Measurements from ENCODE around the gene ZNF486. TPM values are rescaled to one million over a fixed set of nuclear protein-coding genes. Genes with fewer than 3 reads are reported as not detected.
"Not testable (repeated sequence)": the region's sequence is repeated elsewhere in the genome, so short reads cannot be mapped to it uniquely, and the experiment has no call there.

ZNF486 gene
- total RNA-seq, 1 experiment from 2014 or later, result 21.1 TPM

DNA sequence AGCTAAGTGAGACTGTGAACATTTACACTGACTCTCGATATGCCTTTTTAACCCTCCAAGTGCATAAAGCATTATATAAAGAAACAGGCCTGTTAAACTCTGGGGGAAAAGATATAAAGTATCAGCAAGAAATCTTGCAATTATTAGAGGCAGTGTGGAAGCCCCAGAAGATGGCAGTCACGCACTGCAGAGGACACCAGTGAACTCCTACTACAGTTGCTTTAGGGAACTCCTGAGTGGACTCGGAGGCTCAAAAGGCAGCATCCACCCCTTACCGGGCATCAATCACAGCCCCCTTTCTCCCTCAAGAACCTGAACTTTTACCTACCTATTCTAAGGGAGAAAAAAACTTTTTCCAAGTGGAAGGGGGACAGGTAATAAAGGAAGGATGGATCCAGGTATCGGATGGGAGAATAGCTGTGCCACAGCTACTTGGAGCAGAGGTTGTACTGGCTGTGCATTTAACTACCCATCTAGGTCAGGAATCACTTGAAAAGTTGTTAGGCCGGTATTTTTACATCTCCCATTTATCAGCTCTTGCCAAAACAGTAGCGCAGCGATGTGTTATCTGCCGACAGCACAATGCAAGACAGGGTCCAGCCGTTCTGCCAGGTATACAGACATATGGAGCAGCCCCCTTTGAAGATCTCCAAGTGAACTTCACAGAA is 80.1 kb downstream of the ZNF486 start:
- no peaks in the 10 kb centered on the region for H3K23me2 ChIP-seq (ENCODE audit: insufficient read length, low read depth, low read length, poor library complexity, severe bottlenecking)
- H3K4me1 ChIP-seq (ENCODE audit: insufficient read depth, low read length), result no peaks in the 10 kb centered on the region; the same call in 1 of the 2 replicates
- H3K9ac ChIP-seq (ENCODE audit: extremely low read depth, insufficient read length, low read length), result no peak overlapping the region
- no peaks in the 10 kb centered on the region for H3K27me3 ChIP-seq (ENCODE audit: insufficient read depth, low read length)
- no CpG with 5 or more reads among the region's 10 CpGs for WGBS (ENCODE audit: extremely low coverage, insufficient read length, low lambda C conversion rate)
- H4K5ac ChIP-seq (ENCODE audit: insufficient read length, low read depth, low read length), result no peak overlapping the region
- DNase-seq, result peak; percentile 59
- no peak overlapping the region for H2AFZ ChIP-seq (ENCODE audit: low read length)
- no peak overlapping the region for H3K56ac ChIP-seq (ENCODE audit: insufficient read length, low read depth, low read length)
- H4K8ac ChIP-seq (replicated peaks; ENCODE audit: insufficient read length, low read depth, low read length), result no peak overlapping the region
- peaks cover 30 to 34% of the 10 kb centered on the region in 2 experiments for H3K4me1 Mint-ChIP-seq
- H2BK12ac ChIP-seq (ENCODE audit: insufficient read length, low read depth, low read length), result no peak overlapping the region
- peak; percentile 84 for TF ChIP-seq CTCF (conservative IDR thresholded peaks at IDR 0.05)
- no peak overlapping the region for H2BK20ac ChIP-seq (ENCODE audit: low read depth, low read length, poor library complexity, severe bottlenecking)
- H3K36me3 Mint-ChIP-seq (ENCODE audit: insufficient read depth in 1 of 3, low read depth in 3 of 3), result peaks cover 5 to 17% (median 8%) of the 10 kb centered on the region in 3 experiments
- H3K27ac ChIP-seq (ENCODE audit: insufficient read length, low read depth, low read length), result no peak overlapping the region
- H2BK120ac ChIP-seq (ENCODE audit: low read depth, low read length, poor library complexity, severe bottlenecking), result no peak overlapping the region
- no peaks in the 10 kb centered on the region for H3K79me1 ChIP-seq (ENCODE audit: insufficient read depth, low read depth, low read length, poor library complexity, severe bottlenecking)
- no peak overlapping the region for H4K91ac ChIP-seq (ENCODE audit: insufficient read length, low read depth, low read length)
- no peak overlapping the region for H3K4ac ChIP-seq (ENCODE audit: low read depth, low read length)
- H3K9me3 ChIP-seq (ENCODE audit: control insufficient read depth, low read depth, low read length), result no peaks in the 10 kb centered on the region
- peaks cover 12 to 16% of the 10 kb centered on the region in 2 experiments for H3K9me3 Mint-ChIP-seq
- H2AK5ac ChIP-seq (ENCODE audit: insufficient read length, low read length), result no peak overlapping the region
- H3K27ac Mint-ChIP-seq, result peak overlapping the region in 2 of 3 experiments; percentile 42 to 44; a peak in 2 of 7 replicates
- no peaks in the 10 kb centered on the region for H4K20me1 ChIP-seq (ENCODE audit: control insufficient read depth, insufficient read depth, insufficient read length)
- H3K4me3 Mint-ChIP-seq, result peak overlapping the region in 1 of 2 experiments; percentile 27; a peak in 1 of 5 replicates
- H3K18ac ChIP-seq (ENCODE audit: insufficient read length, low read depth, low read length), result no peak overlapping the region
- no peak overlapping the region for H3K4me2 ChIP-seq (ENCODE audit: insufficient read depth, insufficient read length, low read length)
- no peak overlapping the region for H3T11ph ChIP-seq (ENCODE audit: low read length)
- H3K23ac ChIP-seq (ENCODE audit: insufficient read length, low read depth, low read length), result no peak overlapping the region
- no peak overlapping the region for H3K14ac ChIP-seq (ENCODE audit: insufficient read depth, low read length)
- H2BK15ac ChIP-seq (ENCODE audit: low read depth, low read length), result no peak overlapping the region
- H3K27me3 Mint-ChIP-seq (ENCODE audit: low read depth), result no peaks in the 10 kb centered on the region; the same call in 1 of the 2 replicates
- H2BK5ac ChIP-seq (ENCODE audit: insufficient read length, low read length), result no peak overlapping the region
- H3K79me2 ChIP-seq (ENCODE audit: insufficient read depth, low read length), result no peaks in the 10 kb centered on the region

- peaks cover 30 to 38% of the 10 kb centered on the region in 2 experiments for H3K4me1 Mint-ChIP-seq
- H3K36me3 Mint-ChIP-seq (ENCODE audit: insufficient read depth in 1 of 3, low read depth in 3 of 3), result peaks cover 5 to 13% (median 8%) of the 10 kb centered on the region in 3 experiments
- no CpG with 5 or more reads among the region's 2 CpGs for WGBS (ENCODE audit: extremely low coverage, insufficient read length, low lambda C conversion rate)
Observed at GRCh38 chr19:20248258-20248657, 81.2 kb downstream of the ZNF486 start.

More at GRCh38 chr19:20248258-20248657, 81.2 kb downstream of the ZNF486 start:
- H2BK5ac ChIP-seq (ENCODE audit: insufficient read length, low read length); H4K8ac ChIP-seq (replicated peaks; ENCODE audit: insufficient read length, low read depth, low read length); H3K23ac ChIP-seq (ENCODE audit: insufficient read length, low read depth, low read length); H3K4me1 ChIP-seq (ENCODE audit: insufficient read depth, low read length); H2BK12ac ChIP-seq (ENCODE audit: insufficient read length, low read depth, low read length); H3K18ac ChIP-seq (ENCODE audit: insufficient read length, low read depth, low read length); H3K79me1 ChIP-seq (ENCODE audit: insufficient read depth, low read depth, low read length, poor library complexity, severe bottlenecking); H2AK5ac ChIP-seq (ENCODE audit: insufficient read length, low read length); H3K23me2 ChIP-seq (ENCODE audit: insufficient read length, low read depth, low read length, poor library complexity, severe bottlenecking); H3K27me3 Mint-ChIP-seq (ENCODE audit: low read depth); H3K9ac ChIP-seq (ENCODE audit: extremely low read depth, insufficient read length, low read length); H3K27me3 ChIP-seq (ENCODE audit: insufficient read depth, low read length); H2BK15ac ChIP-seq (ENCODE audit: low read depth, low read length); H4K5ac ChIP-seq (ENCODE audit: insufficient read length, low read depth, low read length); H3K14ac ChIP-seq (ENCODE audit: insufficient read depth, low read length); H3K79me2 ChIP-seq (ENCODE audit: insufficient read depth, low read length); H3K4ac ChIP-seq (ENCODE audit: low read depth, low read length); H2BK20ac ChIP-seq (ENCODE audit: low read depth, low read length, poor library complexity, severe bottlenecking); H2BK120ac ChIP-seq (ENCODE audit: low read depth, low read length, poor library complexity, severe bottlenecking); H3K4me2 ChIP-seq (ENCODE audit: insufficient read depth, insufficient read length, low read length); H4K91ac ChIP-seq (ENCODE audit: insufficient read length, low read depth, low read length); H3T11ph ChIP-seq (ENCODE audit: low read length); H3K27ac ChIP-seq (ENCODE audit: insufficient read length, low read depth, low read length); H4K20me1 ChIP-seq (ENCODE audit: control insufficient read depth, insufficient read depth, insufficient read length); H3K9me3 ChIP-seq (ENCODE audit: control insufficient read depth, low read depth, low read length); H2AFZ ChIP-seq (ENCODE audit: low read length); H3K56ac ChIP-seq (ENCODE audit: insufficient read length, low read depth, low read length): not testable (repeated sequence)
- Mint-ChIP-seq H3K27ac (peak overlapping the region in 2 of 3 experiments; percentile 58 to 64; a peak in 2 of 7 replicates), H3K4me3 (peak overlapping the region in 1 of 2 experiments; percentile 30; a peak in 1 of 5 replicates), H3K9me3 (peaks cover 9 to 14% of the 10 kb centered on the region in 2 experiments)
- DNase-seq, result peak; percentile 52

Data from H9 (cell line).